GM19463 (cell line): ENCODE data around the gene AEN.
"Not testable (repeated sequence)": the region's sequence is repeated elsewhere in the genome, so short reads cannot be mapped to it uniquely, and the experiment has no call there.

Experiments used
- ATAC-seq: cut with Tn5 transposase; IDR thresholded peaks from one replicate; pipeline ENCODE4 v1.9.1; 2021; ENCODE audit warnings: mild to moderate bottlenecking, moderate library complexity; ENCODE audit not compliant: unreplicated experiment

Gene AEN

GRCh38 chr15:88630798-88631463, 9.8 kb downstream of the AEN start:
- no peak for ATAC-seq

DNA sequence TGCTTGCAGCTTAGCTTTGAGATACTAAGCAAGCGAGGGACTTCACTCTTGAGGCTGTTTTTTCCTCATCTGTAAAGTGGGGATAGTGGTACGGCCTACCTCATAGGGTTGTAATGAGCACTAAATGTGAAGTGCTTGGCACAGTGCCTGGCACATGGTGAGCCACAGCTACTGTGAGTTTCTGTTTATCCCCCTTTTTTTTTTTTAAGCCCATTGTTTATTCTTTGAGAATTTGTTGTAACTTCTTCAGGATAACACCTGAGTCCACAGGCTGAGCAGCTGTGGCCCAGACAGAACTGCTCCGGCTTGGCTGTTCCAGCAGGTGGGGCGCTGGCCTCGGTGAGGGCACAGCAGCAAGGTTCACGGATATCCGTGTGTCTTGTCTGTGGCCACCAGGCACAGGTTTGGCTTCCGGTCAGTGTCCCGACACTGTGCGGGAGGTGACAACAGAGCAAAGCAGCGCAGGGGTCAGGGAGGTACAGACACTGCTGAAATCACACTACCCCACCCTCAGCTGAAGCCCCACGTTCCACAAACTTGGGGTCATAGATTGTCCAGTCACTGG, 10.4 kb downstream of the AEN start:
- no peak for ATAC-seq

- ATAC-seq, result not testable (repeated sequence)
Observed at GRCh38 chr15:88632797-88633196, 11.7 kb downstream of the AEN start.

- no peak for ATAC-seq
Observed at GRCh38 chr15:88634449-88634848, 13.3 kb downstream of the AEN start.

- ATAC-seq, result peak; percentile 18
Observed at GRCh38 chr15:88635318-88635717, 14.2 kb downstream of the AEN start.

DNA sequence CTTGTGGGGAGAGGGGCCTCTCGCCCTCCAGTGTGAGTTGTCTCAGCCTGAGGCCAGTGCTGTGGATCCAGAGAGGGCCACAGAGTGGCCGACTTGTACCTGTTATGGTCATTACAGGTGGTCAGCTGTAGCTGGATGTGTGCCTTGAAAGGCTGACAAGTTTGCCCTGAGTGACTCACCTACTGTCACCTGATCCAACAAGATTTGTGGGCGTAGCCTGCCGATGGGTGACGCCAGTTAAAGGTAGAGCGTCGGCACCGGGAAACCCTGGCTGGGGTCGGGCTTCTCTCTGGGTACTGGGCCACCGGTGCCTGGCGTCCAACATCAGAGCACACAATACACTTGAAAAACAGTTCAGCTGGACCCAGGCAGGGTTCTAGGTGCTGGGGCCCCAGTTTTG, 14.9 kb downstream of the AEN start:
- ATAC-seq, result no peak

- no peak for ATAC-seq
Observed at GRCh38 chr15:88636654-88637053, 15.5 kb downstream of the AEN start.

GRCh38 chr15:88637436-88637835, 16.3 kb downstream of the AEN start:
- no peak for ATAC-seq

GRCh38 chr15:88637841-88638625, 16.9 kb downstream of the AEN start:
- no peak for ATAC-seq

DNA sequence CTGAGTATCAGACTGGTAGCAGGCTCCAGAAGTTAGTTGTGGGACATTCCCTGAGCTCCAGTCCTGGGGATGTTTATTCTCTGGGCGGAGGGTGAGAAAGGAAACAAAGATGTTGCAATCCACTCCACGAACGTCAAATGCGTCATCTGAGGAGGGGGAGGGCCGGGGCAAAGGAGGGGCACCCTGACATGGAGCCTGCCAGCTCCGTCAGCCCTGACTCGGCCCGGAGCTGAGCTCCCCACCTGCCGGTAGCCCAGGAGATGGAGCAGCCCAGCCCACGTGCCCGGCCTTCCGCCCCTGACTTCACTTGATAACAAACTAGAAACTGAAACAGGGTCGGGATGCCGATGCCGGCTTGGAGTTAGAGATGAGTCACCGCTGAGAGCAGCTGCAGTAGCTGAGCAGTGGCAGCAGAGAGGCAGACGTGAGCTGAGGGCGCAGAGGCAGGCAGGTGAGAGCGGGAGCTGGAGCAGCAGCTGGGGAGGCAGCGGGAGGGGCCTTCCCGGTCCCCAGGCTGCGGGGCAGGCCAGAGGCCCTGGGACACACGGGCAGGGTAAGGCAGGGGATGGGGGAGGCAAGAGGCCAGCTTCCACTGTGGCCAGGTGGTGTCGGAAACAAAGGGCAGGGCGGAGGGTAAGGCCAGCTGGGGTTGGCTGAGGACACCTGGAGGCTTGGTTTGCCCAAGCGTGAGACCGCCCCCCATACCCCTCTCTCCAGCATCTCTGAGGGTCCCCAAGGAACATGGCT, 17.7 kb downstream of the AEN start, which contains the start of gene ISG20:
Gene ISG20, plus strand, starts transcription at position 391 of the 747 bp plus-strand sequence. Its CDS starts 351 bp downstream, at position 742.
- peak; percentile 61 for ATAC-seq

GRCh38 chr15:88641959-88642452, 20.9 kb downstream of the AEN start:
- ATAC-seq, result no peak

- ATAC-seq, result not testable (repeated sequence)
Observed at GRCh38 chr15:88642514-88642913, 21.4 kb downstream of the AEN start.

DNA sequence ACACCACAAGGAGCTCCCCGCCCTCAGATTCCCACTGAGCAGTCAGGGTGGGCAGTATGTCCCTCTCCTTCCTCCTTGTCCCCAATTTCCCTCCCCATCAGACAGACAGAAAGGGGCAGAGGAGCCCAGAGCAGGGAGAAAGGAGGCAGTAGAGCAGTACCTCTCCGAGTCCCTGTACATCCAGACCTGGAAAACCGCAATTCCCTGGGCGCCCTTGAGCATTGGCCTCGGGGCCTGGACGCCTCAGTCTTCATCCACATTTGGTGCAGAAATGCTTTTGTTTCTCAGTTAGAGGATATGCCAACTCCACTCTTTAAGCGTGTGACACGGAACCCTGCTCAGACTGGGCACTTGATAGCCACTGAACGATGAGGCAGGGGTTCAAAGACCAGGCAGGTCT, 23.6 kb downstream of the AEN start:
- ATAC-seq, result no peak

- ATAC-seq, result no peak
Observed at GRCh38 chr15:88645171-88646087, 24.3 kb downstream of the AEN start.

DNA sequence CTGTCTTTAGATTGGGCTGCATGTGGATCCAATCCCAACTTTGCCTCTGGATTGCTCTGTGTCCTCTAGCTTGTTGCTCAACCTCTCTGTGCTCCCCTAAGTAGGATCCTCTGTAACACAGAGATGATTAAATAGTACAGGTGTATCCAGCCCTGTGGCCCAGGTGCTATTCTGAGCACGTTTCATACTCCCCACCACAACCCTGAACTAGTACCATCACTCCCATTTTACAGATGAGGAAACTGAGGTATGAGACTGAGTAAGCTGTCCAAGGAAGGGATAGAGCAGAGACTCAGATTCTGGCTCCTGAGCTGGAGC, 24.9 kb downstream of the AEN start:
- no peak for ATAC-seq

DNA sequence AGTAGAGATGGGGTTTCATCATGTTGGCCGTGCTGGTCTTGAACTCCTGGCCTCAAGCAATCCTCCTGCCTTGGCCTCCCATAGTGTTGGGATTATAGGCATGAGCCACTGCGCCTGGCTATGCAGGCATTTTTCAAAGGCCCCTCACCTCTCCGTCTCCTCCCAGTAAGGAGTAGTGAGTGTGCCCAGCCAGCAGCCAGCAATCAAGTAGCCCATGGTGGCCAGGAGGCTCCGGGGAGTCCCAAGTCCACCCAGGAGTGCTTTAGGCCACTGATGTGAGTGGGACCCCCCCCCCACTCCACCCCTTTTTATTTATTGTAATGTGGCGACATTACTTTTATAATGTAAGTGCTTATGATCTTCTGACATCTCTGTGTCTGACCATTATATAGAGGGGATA, 25.8 kb downstream of the AEN start:
- ATAC-seq, result no peak

DNA sequence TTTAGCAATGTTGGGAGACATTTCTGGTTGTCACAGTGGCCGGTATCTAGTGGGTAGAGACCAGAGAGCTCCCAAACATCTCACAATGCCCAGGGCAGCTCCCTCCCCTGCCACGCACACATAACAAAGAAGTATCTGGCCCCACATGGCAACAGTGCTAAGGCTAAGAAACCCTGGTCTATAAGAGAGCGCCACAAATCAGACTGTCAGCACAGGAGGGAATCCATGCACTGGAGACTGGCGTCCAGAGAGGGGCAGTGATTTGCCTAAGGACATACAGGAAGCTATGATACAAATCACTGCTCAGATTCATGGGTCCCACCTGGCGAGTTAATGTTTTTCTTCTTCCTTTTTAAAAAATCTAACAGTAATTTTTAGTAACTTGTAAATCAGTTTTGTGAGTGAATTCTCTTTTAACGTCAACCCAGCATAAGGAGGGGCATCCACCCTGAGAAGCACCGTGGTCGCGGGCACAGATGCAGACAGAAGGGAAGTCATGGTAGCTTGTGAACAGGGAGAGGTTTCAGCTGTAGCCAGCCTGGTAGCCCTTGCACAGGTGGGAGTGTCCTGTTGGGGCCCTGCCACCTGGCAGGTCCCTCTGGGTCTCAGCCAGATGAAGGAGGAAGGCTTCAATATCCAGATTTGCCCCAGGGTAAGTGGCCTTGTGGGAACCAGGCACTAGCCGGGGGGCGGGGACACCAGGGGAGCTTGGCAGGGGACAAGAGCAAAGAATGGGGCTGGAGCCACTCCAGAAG, 26.4 kb downstream of the AEN start:
- ATAC-seq, result no peak

GRCh38 chr15:88648357-88649214, 27.4 kb downstream of the AEN start:
- ATAC-seq, result no peak
